Neural crest cell (in vitro differentiated cells): ENCODE results near the gene CCDC91. TPM values are rescaled to one million over a fixed set of nuclear protein-coding genes. Genes with fewer than 3 reads are reported as not detected.

Experiments used
- DNase-seq: peaks from one replicate; pipeline ENCODE4 v3.0.0; 2021; ENCODE audit warnings: low read depth, mixed read lengths, low spot score
- H3K27ac Mint-ChIP-seq: one replicate; pipeline ENCODE4 v1.8.0; 2021; ENCODE audit warnings: mild to moderate bottlenecking, mixed read lengths; ENCODE audit not compliant: unreplicated experiment
- H3K27me3 Mint-ChIP-seq: 2 replicates; pipeline ENCODE4 v1.8.0; 2021; ENCODE audit warnings: low read depth, mild to moderate bottlenecking, mixed read lengths
- H3K36me3 Mint-ChIP-seq: 2 replicates; pipeline ENCODE4 v1.8.0; 2021; ENCODE audit warnings: low read depth, mild to moderate bottlenecking, mixed read lengths
- H3K4me1 Mint-ChIP-seq: 2 replicates; pipeline ENCODE4 v1.8.0; 2021; ENCODE audit warnings: mixed read lengths
- H3K4me3 Mint-ChIP-seq: one replicate; pipeline ENCODE4 v1.8.0; 2021; ENCODE audit warnings: mild to moderate bottlenecking, mixed read lengths
- H3K9me3 Mint-ChIP-seq: 2 replicates; pipeline ENCODE4 v1.8.0; 2021; ENCODE audit warnings: mixed read lengths
- CTCF ChIP-seq: fragments of 200-600 bp; sonication (generic); conservative IDR thresholded peaks from 2 replicates; pipeline ENCODE4 v1.5.0; 2021; ENCODE audit warnings: antibody characterized with exemption, mild to moderate bottlenecking
- total RNA-seq: library from RNA; stranded (reverse); gene quantifications from 2 replicates; pipeline ENCODE4 v1.2.1, GENCODE V29; 2021

Gene CCDC91
- total RNA-seq, 1 donor from 2014 or later: 13.9 TPM

DNA sequence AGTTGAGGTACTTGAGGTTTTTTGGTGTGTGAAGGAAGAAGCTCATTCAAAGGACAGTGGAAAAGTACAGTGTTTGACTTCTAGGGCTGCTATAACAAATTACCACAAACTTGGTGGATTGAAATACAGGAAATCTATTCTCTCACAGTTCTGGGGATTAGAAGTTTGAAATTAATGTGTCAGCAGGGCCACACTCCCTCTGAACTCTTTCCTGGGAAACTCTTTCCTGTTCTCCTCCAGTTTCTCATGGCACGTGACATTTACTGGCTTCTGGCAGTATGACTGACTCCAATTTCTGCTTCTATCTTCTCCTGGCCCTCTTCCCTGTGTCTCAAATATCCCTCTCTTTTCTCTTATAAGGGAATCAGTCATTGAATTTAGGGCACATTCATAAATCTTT lies 160.2 kb downstream of the CCDC91 start:
- no peak for DNase-seq
- no peak overlapping the region for H3K4me3 Mint-ChIP-seq
- peaks cover 20% of the 10 kb centered on the region for H3K36me3 Mint-ChIP-seq
- no peaks in the 10 kb centered on the region for H3K27me3 Mint-ChIP-seq
- H3K27ac Mint-ChIP-seq: no peak overlapping the region
- peaks cover 18% of the 10 kb centered on the region for H3K9me3 Mint-ChIP-seq
- no peak for TF ChIP-seq CTCF
- H3K4me1 Mint-ChIP-seq: no peaks in the 10 kb centered on the region

GRCh38 chr12:28351414-28351813 lies 161.2 kb downstream of the CCDC91 start:
- no peaks in the 10 kb centered on the region for H3K4me1 Mint-ChIP-seq
- peaks cover 20% of the 10 kb centered on the region for H3K36me3 Mint-ChIP-seq
- DNase-seq: no peak
- no peak for TF ChIP-seq CTCF
- H3K27ac Mint-ChIP-seq: no peak overlapping the region
- no peak overlapping the region for H3K4me3 Mint-ChIP-seq
- no peaks in the 10 kb centered on the region for H3K27me3 Mint-ChIP-seq
- peaks cover 18% of the 10 kb centered on the region for H3K9me3 Mint-ChIP-seq

DNA sequence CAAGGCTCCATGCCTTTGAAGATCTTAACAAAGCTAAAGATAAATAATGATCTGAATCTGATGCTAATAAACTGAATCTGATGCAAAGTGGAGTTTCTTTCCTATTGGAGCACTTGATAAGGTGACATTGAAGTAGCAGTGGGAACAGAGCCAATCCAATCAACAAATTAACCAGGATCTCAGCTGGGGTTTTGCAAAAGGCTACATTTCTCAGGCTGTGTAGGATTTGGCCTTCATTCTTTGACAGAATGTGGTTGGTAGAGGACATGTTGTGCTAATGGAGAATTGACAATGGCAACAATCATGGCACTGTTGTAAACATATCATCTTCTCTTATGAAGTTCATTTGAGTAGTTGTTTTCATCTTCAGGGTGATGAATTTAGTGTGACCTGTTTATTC lies 164.9 kb downstream of the CCDC91 start:
- H3K36me3 Mint-ChIP-seq: peaks cover 17% of the 10 kb centered on the region
- H3K4me1 Mint-ChIP-seq: no peaks in the 10 kb centered on the region
- H3K9me3 Mint-ChIP-seq: peaks cover 13% of the 10 kb centered on the region
- no peak overlapping the region for H3K4me3 Mint-ChIP-seq
- TF ChIP-seq CTCF: no peak
- DNase-seq: no peak
- H3K27me3 Mint-ChIP-seq: no peaks in the 10 kb centered on the region
- peak overlapping the region; percentile 59 for H3K27ac Mint-ChIP-seq

GRCh38 chr12:28360253-28360652 lies 170.0 kb downstream of the CCDC91 start:
- DNase-seq: no peak
- H3K9me3 Mint-ChIP-seq: no peaks in the 10 kb centered on the region
- H3K36me3 Mint-ChIP-seq: no peaks in the 10 kb centered on the region
- TF ChIP-seq CTCF: no peak
- H3K27ac Mint-ChIP-seq: no peak overlapping the region
- no peaks in the 10 kb centered on the region for H3K27me3 Mint-ChIP-seq
- no peak overlapping the region for H3K4me3 Mint-ChIP-seq
- no peaks in the 10 kb centered on the region for H3K4me1 Mint-ChIP-seq

DNA sequence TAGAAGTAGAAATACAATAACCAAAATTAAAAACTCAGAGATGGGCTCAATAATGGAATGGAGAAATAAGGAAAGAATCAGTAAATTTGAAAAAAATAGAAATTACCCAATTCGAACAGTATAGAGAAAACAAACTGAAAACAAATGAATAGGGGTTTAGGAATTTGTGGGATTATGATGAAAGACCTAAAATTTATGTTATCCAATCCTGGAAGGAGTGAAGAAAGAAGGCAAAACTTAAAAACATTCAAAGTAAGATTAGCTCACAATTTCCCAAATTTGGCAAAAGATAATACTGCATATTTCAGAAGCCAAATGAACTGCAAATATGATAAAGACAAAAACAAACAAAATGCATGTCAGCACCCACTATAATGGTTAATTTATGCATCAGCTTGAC lies 177.1 kb downstream of the CCDC91 start:
- H3K9me3 Mint-ChIP-seq: peaks cover 17% of the 10 kb centered on the region

More for the DNA sequence above, 177.1 kb downstream of the CCDC91 start:
- TF ChIP-seq CTCF: no peak
- Mint-ChIP-seq H3K4me1 (no peaks in the 10 kb centered on the region), H3K36me3 (peaks cover 51% of the 10 kb centered on the region), H3K4me3 (no peak overlapping the region), H3K27ac (no peak overlapping the region), H3K27me3 (no peaks in the 10 kb centered on the region)
- no peak for DNase-seq
